Measurements from ENCODE around the gene GRIK1.

- no peak for TF ChIP-seq CTCF (IDR thresholded peaks at IDR 0.05; ENCODE audit: low read length)
- TF ChIP-seq EZH2 (IDR thresholded peaks at IDR 0.05; ENCODE audit: borderline replicate concordance, low read length) = no peak
Observed at GRCh38 chr21:29893687-29894086, 46.1 kb downstream of the GRIK1 start.
